ENCODE measurements around the gene PLOD2.

- TF ChIP-seq MXD4 (CRISPR knock-in tag; IDR thresholded peaks at IDR 0.05; ENCODE audit: borderline replicate concordance) (no peak), CTCF (IDR thresholded peaks at IDR 0.05) (no peak), SOX15 (CRISPR knock-in tag; IDR thresholded peaks at IDR 0.05) (no peak), FOXK1 (CRISPR knock-in tag; IDR thresholded peaks at IDR 0.05) (no peak), ATF1 (CRISPR knock-in tag; IDR thresholded peaks at IDR 0.05) (no peak), MAX (CRISPR knock-in tag; IDR thresholded peaks at IDR 0.05) (no peak), PRDM15 (CRISPR knock-in tag; IDR thresholded peaks at IDR 0.05) (no peak), TEAD4 (CRISPR knock-in tag; IDR thresholded peaks at IDR 0.05) (no peak)
Observed at GRCh38 chr3:146092230-146092629, 68.8 kb downstream of the PLOD2 start.
